GM19193 (cell line): ENCODE measurements around the gene CTXND2.

Experiments
- POLR2A ChIP-seq: IDR thresholded peaks from 4 replicates; pipeline ENCODE4 v1.6.1; 2011; ENCODE audit not compliant: insufficient read depth, insufficient read length; ENCODE audit errors: extremely low read depth

The CTXND2 gene

GRCh38 chr1:150944856-150945255 is 57.9 kb downstream of the CTXND2 start:
- no peak for TF ChIP-seq POLR2A

GRCh38 chr1:150954708-150955107 is 67.8 kb downstream of the CTXND2 start:
- no peak for TF ChIP-seq POLR2A

GRCh38 chr1:150955280-150955679 is 68.3 kb downstream of the CTXND2 start:
- no peak for TF ChIP-seq POLR2A

- TF ChIP-seq POLR2A, result no peak
Measured at GRCh38 chr1:150957666-150958065, 70.7 kb downstream of the CTXND2 start.

GRCh38 chr1:150960646-150961045 is 73.7 kb downstream of the CTXND2 start:
- no peak for TF ChIP-seq POLR2A

- no peak for TF ChIP-seq POLR2A
Measured at GRCh38 chr1:150961756-150962155, 74.8 kb downstream of the CTXND2 start.
